Keratinocyte (primary cell): Measurements from ENCODE around the gene NPS. TPM values are rescaled to one million over a fixed set of nuclear protein-coding genes. Genes with fewer than 3 reads are reported as not detected.

Experiments
- DNase-seq: peaks from one replicate; pipeline ENCODE4 v3.0.0-alpha.2; 2011; ENCODE audit warnings: low read depth, missing footprints, low spot score
- FAIRE-seq: peaks from 2 replicates; lab custom pipeline; 2011; peaks lifted over from hg19 to GRCh38; lab: Jason Lieb, UNC
- H2AFZ ChIP-seq: 2 replicates; pipeline ENCODE4 v1.6.0; 2012; ENCODE audit warnings: low read length, control low read depth, inconsistent platforms; ENCODE audit not compliant: control insufficient read depth
- H3K27ac ChIP-seq: 2 replicates; pipeline ENCODE4 v1.5.1; 2011; ENCODE audit warnings: low read length; ENCODE audit not compliant: control insufficient read depth, insufficient read depth
- H3K27me3 ChIP-seq: 3 replicates; pipeline ENCODE4 v1.6.0; 2011; ENCODE audit warnings: low read length; ENCODE audit not compliant: control insufficient read depth, insufficient read depth; ENCODE audit errors: extremely low read depth
- H3K36me3 ChIP-seq, 2 experiments: 2 replicates in 1 of 2; 3 replicates in 1 of 2; pipeline ENCODE4 v1.5.1; 2011; ENCODE audit warnings: low read length in 2 of 2, mild to moderate bottlenecking in 1 of 2; ENCODE audit not compliant: control insufficient read depth in 2 of 2, insufficient read depth in 2 of 2; ENCODE audit errors: extremely low read depth in 1 of 2
- H3K4me1 ChIP-seq: 3 replicates; pipeline ENCODE4 v1.5.1; 2011; ENCODE audit warnings: low read length; ENCODE audit not compliant: control insufficient read depth, insufficient read depth; ENCODE audit errors: extremely low read depth
- H3K4me2 ChIP-seq: 3 replicates; pipeline ENCODE4 v1.6.0; 2011; ENCODE audit warnings: low read depth, low read length; ENCODE audit not compliant: control insufficient read depth, insufficient read depth; ENCODE audit errors: extremely low read depth
- H3K4me3 ChIP-seq, 3 experiments: fragments of 200-600 bp in 1 of 3; sonication (generic) in 1 of 3; 2 replicates in 2 of 3; 3 replicates in 1 of 3; pipeline ENCODE4 v1.5.1; 2011 to 2016; ENCODE audit warnings: low read length in 3 of 3, mild to moderate bottlenecking in 3 of 3, control low read depth in 2 of 3, inconsistent platforms in 1 of 3, low read depth in 1 of 3, mixed read lengths in 1 of 3, mixed run types in 1 of 3, moderate library complexity in 1 of 3; ENCODE audit not compliant: control insufficient read depth in 2 of 3, insufficient read depth in 2 of 3; ENCODE audit errors: extremely low read depth in 1 of 3
- H3K79me2 ChIP-seq: 2 replicates; pipeline ENCODE4 v1.6.0; 2012; ENCODE audit warnings: low read length; ENCODE audit not compliant: control insufficient read depth, insufficient read depth
- H3K9ac ChIP-seq: 3 replicates; pipeline ENCODE4 v1.6.0; 2011; ENCODE audit warnings: low read length; ENCODE audit not compliant: control insufficient read depth, insufficient read depth; ENCODE audit errors: extremely low read depth
- H3K9me1 ChIP-seq: 3 replicates; pipeline ENCODE4 v1.6.0; 2011; ENCODE audit warnings: low read length; ENCODE audit not compliant: control insufficient read depth, insufficient read depth; ENCODE audit errors: extremely low read depth
- H3K9me3 ChIP-seq: 2 replicates; pipeline ENCODE4 v1.5.1; 2012; ENCODE audit warnings: low read depth, low read length; ENCODE audit not compliant: control insufficient read depth
- H4K20me1 ChIP-seq: 3 replicates; pipeline ENCODE4 v1.6.0; 2011; ENCODE audit warnings: low read length; ENCODE audit not compliant: control insufficient read depth, insufficient read depth; ENCODE audit errors: extremely low read depth
- CTCF ChIP-seq, 3 experiments: IDR thresholded peaks in 1 of 3; conservative IDR thresholded peaks in 1 of 3; optimal IDR thresholded peaks in 1 of 3; 2 replicates in 2 of 3; 3 replicates in 1 of 3; pipeline versions ENCODE3 to v1.5.1; 2011; ENCODE audit warnings: low read length in 3 of 3, mild to moderate bottlenecking in 3 of 3, moderate library complexity in 2 of 3, control low read depth in 1 of 3, inconsistent platforms in 1 of 3; ENCODE audit not compliant: insufficient read depth in 2 of 3; ENCODE audit errors: extremely low read depth in 1 of 3
- EZH2 ChIP-seq: IDR thresholded peaks from one replicate; pipeline ENCODE4 v1.6.1; 2012; ENCODE audit warnings: inconsistent platforms, mild to moderate bottlenecking, low read length, moderate library complexity
- dilution Hi-C: fragments of 300-500 bp; cut with MboI; formaldehyde crosslinking; loops from one replicate; pipeline ENCODE4 v1.7.0; 2020; ENCODE audit warnings: low sequenced_read_pairs; ENCODE audit not compliant: extremely low pct_ligation_motif_present
- polyA plus RNA-seq, 5 experiments: library from polyadenylated mRNA; depleted of rRNA in 3 of 5; stranded (reverse) in 3 of 5; stranded (forward) in 1 of 5; unstranded in 1 of 5; fragments of >200 nt; gene quantifications; 1 replicate in 1 of 5; 2 replicates in 3 of 5; 3 replicates in 1 of 5; pipeline versions ENCODE4 v1.2.1 to v1.2.3, GENCODE V29; 2011 to 2012; ENCODE audit warnings: missing spikeins in 2 of 5, low read depth in 1 of 5, low replicate concordance in 1 of 5

Gene NPS
- polyA plus RNA-seq, 1 donor (not counting 4 experiments of a cell fraction or from before 2014, with no cell fraction given) = not detected

GRCh38 chr10:127565583-127565982 lies 16.5 kb downstream of the NPS start:
- H3K79me2 ChIP-seq = no peaks in the 10 kb centered on the region
- TF ChIP-seq CTCF (optimal IDR thresholded peaks at IDR 0.05 in 1 of 3, IDR thresholded peaks at IDR 0.05 in 1 of 3, conservative IDR thresholded peaks at IDR 0.05 in 1 of 3; ENCODE audit: extremely low read depth in 1 of 3, insufficient read depth in 2 of 3, low read length in 3 of 3) (no peak), EZH2 (no peak)
- no peaks in the 10 kb centered on the region for H4K20me1 ChIP-seq
- H3K9me1 ChIP-seq = no peaks in the 10 kb centered on the region
- no peak for FAIRE-seq
- no peaks in the 10 kb centered on the region for H3K27me3 ChIP-seq
- H3K4me3 ChIP-seq = no peak overlapping the region
- H3K4me1 ChIP-seq = no peaks in the 10 kb centered on the region
- H3K9me3 ChIP-seq = no peaks in the 10 kb centered on the region
- H3K36me3 ChIP-seq = no peaks in the 10 kb centered on the region
- no peak overlapping the region for H3K4me2 ChIP-seq
- no peak overlapping the region for H2AFZ ChIP-seq
- dilution Hi-C loops = no loop called here
- no peak overlapping the region for H3K27ac ChIP-seq
- H3K9ac ChIP-seq = no peak overlapping the region
- DNase-seq = no peak

- DNase-seq (no peak), FAIRE-seq (no peak)
- Histone ChIP-seq H3K9me3 (no peaks in the 10 kb centered on the region), H3K79me2 (no peaks in the 10 kb centered on the region), H3K36me3 (no peaks in the 10 kb centered on the region), H4K20me1 (no peaks in the 10 kb centered on the region), H3K9ac (no peak overlapping the region), H3K4me1 (no peaks in the 10 kb centered on the region), H3K27ac (no peak overlapping the region), H3K4me3 (no peak overlapping the region), H2AFZ (no peak overlapping the region), H3K27me3 (no peaks in the 10 kb centered on the region), H3K4me2 (no peak overlapping the region), H3K9me1 (no peaks in the 10 kb centered on the region)
- dilution Hi-C loops = no loop called here
- no peak for TF ChIP-seq EZH2
- TF ChIP-seq CTCF (optimal IDR thresholded peaks at IDR 0.05 in 1 of 3, IDR thresholded peaks at IDR 0.05 in 1 of 3, conservative IDR thresholded peaks at IDR 0.05 in 1 of 3; ENCODE audit: extremely low read depth in 1 of 3, insufficient read depth in 2 of 3, low read length in 3 of 3) = no peak
Measured at GRCh38 chr10:127569210-127569609, 20.1 kb downstream of the NPS start.
